HepG2 (cell line): ENCODE data around the gene LITAF. TPM values are rescaled to one million over a fixed set of nuclear protein-coding genes. Genes with fewer than 3 reads are reported as not detected.

Experiments
- CEBPG ChIP-seq: IDR thresholded peaks from 2 replicates; pipeline ENCODE4 v1.6.1; 2016
- FUBP1 ChIP-seq: sonication (generic); formaldehyde crosslinking; IDR thresholded peaks from 2 replicates; pipeline ENCODE4 v1.5.1; 2020; ENCODE audit warnings: missing genetic modification reagents, mild to moderate bottlenecking, borderline replicate concordance
- KLF12 ChIP-seq: sonication (generic); formaldehyde crosslinking; IDR thresholded peaks from 2 replicates; pipeline ENCODE4 v1.4.0; 2020; ENCODE audit warnings: missing genetic modification reagents, borderline replicate concordance
- NFATC3 ChIP-seq: sonication (generic); formaldehyde crosslinking; IDR thresholded peaks from 2 replicates; pipeline ENCODE4 v1.5.1; 2020; ENCODE audit warnings: mild to moderate bottlenecking, missing genetic modification reagents
- NFIC ChIP-seq: IDR thresholded peaks from 2 replicates; pipeline ENCODE4 v1.6.1; 2012; ENCODE audit warnings: mild to moderate bottlenecking, low read length, inconsistent platforms
- NR3C1 ChIP-seq: sonication (generic); formaldehyde crosslinking; IDR thresholded peaks from 2 replicates; pipeline ENCODE4 v1.4.0; 2020; ENCODE audit warnings: missing genetic modification reagents
- PPARG ChIP-seq: conservative IDR thresholded peaks from 2 replicates; pipeline ENCODE4 v1.6.1; 2016; ENCODE audit warnings: missing biosample characterization, missing genetic modification reagents
- SAP130 ChIP-seq: IDR thresholded peaks from 2 replicates; pipeline ENCODE4 v1.6.1; 2016; ENCODE audit warnings: low read depth
- SMARCC2 ChIP-seq: fragments of 450-650 bp; IDR thresholded peaks from 2 replicates; pipeline ENCODE4 v1.6.1; 2017; ENCODE audit warnings: antibody characterized with exemption, mild to moderate bottlenecking
- ZC3H13 ChIP-seq: sonication (generic); formaldehyde crosslinking; IDR thresholded peaks from 2 replicates; pipeline ENCODE4 v1.8.1; 2023; ENCODE audit warnings: mild to moderate bottlenecking, missing genetic modification reagents, moderate library complexity
- ZFP90 ChIP-seq: sonication (generic); formaldehyde crosslinking; IDR thresholded peaks from 2 replicates; pipeline ENCODE4 v1.8.0; 2022; ENCODE audit warnings: missing genetic modification reagents, mild to moderate bottlenecking, inconsistent platforms, borderline replicate concordance
- ZIK1 ChIP-seq: sonication (generic); formaldehyde crosslinking; IDR thresholded peaks from 2 replicates; pipeline ENCODE4 v1.5.0; 2020; ENCODE audit warnings: mild to moderate bottlenecking, low read depth, missing genetic modification reagents, borderline replicate concordance
- ZNF230 ChIP-seq: sonication (generic); formaldehyde crosslinking; IDR thresholded peaks from 2 replicates; pipeline ENCODE4 v1.4.0; 2020; ENCODE audit warnings: mild to moderate bottlenecking, missing genetic modification reagents
- ZNF629 ChIP-seq: sonication (generic); formaldehyde crosslinking; conservative IDR thresholded peaks from 2 replicates; pipeline ENCODE4 v1.5.0; 2020; ENCODE audit warnings: missing genetic modification reagents
- ZNF75D ChIP-seq: sonication (generic); formaldehyde crosslinking; IDR thresholded peaks from 2 replicates; pipeline ENCODE4 v1.8.1; 2023; ENCODE audit warnings: missing genetic modification reagents, mild to moderate bottlenecking, borderline replicate concordance
- ZNF800 ChIP-seq: sonication (generic); formaldehyde crosslinking; IDR thresholded peaks from 2 replicates; pipeline ENCODE4 v1.4.0; 2020; ENCODE audit warnings: missing genetic modification reagents
- ZZZ3 ChIP-seq: sonication (generic); formaldehyde crosslinking; IDR thresholded peaks from 2 replicates; pipeline ENCODE4 v1.4.0; 2020; ENCODE audit warnings: missing genetic modification reagents, mild to moderate bottlenecking, borderline replicate concordance
- polyA plus RNA-seq, 8 experiments: library from polyadenylated mRNA; depleted of rRNA in 3 of 8; stranded (reverse) in 7 of 8; unstranded in 1 of 8; fragments of >200 nt; fragmentation: Illumina TruSeq in 4 of 8; extraction: Trizol in 4 of 8; gene quantifications; 2 replicates each; pipeline versions ENCODE4 v1.2.1 to v1.2.3, GENCODE V29; 2011 to 2016; ENCODE audit warnings: low read depth in 4 of 8, missing spikeins in 1 of 8, mixed read lengths in 1 of 8; ENCODE audit not compliant: insufficient read depth in 1 of 8
- total RNA-seq, 5 experiments: library from RNA; depleted of rRNA; stranded (reverse); fragments of >200 nt; fragmentation: Illumina TruSeq; extraction: Trizol; gene quantifications; 2 replicates each; pipeline ENCODE4 v1.2.3, GENCODE V29; 2016; ENCODE audit warnings: low read depth in 1 of 5
- TF ChIP-seq, protein P1 (sequence below): sonication (generic); formaldehyde crosslinking; IDR thresholded peaks from 2 replicates; pipeline ENCODE4 v1.5.0; 2020; ENCODE audit warnings: missing genetic modification reagents
- TF ChIP-seq, protein P2 (sequence below): sonication (generic); formaldehyde crosslinking; IDR thresholded peaks from 2 replicates; pipeline ENCODE4 v1.4.0; 2020; ENCODE audit warnings: missing genetic modification reagents
- TF ChIP-seq, protein P3 (sequence below): sonication (generic); formaldehyde crosslinking; IDR thresholded peaks from 2 replicates; pipeline ENCODE4 v1.5.0; 2020; ENCODE audit warnings: missing genetic modification reagents

The LITAF gene
- total and polyA plus RNA-seq, 2 of the 13 experiments (the other 11 are each of a cell fraction or from before 2014, with no cell fraction given): 80.1 to 141 TPM

- TF ChIP-seq FUBP1 (no peak), ZNF629 (CRISPR knock-in tag) (peak; percentile 59), ZZZ3 (CRISPR knock-in tag) (peak; percentile 85; the same call in 1 of the 2 replicates), SAP130 (CRISPR knock-in tag) (peak; percentile 97), PPARG (CRISPR knock-in tag) (peak; percentile 83), ZIK1 (CRISPR knock-in tag) (peak; percentile 79; the same call in 1 of the 2 replicates), NFIC (peak; percentile 18; the same call in 1 of the 2 replicates), ZNF230 (peak; percentile 87), ZNF800 (CRISPR knock-in tag) (peak; percentile 89), ZC3H13 (CRISPR knock-in tag) (peak; percentile 68; the same call in 1 of the 2 replicates), NR3C1 (CRISPR knock-in tag) (no peak), ZNF75D (CRISPR knock-in tag) (peak; percentile 89; the same call in 1 of the 2 replicates), ZFP90 (0 out of 2 replicates have a peak, but pooled peaks have one; percentile 70), CEBPG (peak; percentile 96), SMARCC2 (no peak), KLF12 (CRISPR knock-in tag) (0 out of 2 replicates have a peak, but pooled peaks have one; percentile 76), NFATC3 (CRISPR knock-in tag) (peak; percentile 98; the same call in 1 of the 2 replicates)
- TF ChIP-seq, protein P1, sequence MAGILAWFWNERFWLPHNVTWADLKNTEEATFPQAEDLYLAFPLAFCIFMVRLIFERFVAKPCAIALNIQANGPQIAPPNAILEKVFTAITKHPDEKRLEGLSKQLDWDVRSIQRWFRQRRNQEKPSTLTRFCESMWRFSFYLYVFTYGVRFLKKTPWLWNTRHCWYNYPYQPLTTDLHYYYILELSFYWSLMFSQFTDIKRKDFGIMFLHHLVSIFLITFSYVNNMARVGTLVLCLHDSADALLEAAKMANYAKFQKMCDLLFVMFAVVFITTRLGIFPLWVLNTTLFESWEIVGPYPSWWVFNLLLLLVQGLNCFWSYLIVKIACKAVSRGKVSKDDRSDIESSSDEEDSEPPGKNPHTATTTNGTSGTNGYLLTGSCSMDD: peak; percentile 22; the same call in 1 of the 2 replicates
- TF ChIP-seq, protein P2, sequence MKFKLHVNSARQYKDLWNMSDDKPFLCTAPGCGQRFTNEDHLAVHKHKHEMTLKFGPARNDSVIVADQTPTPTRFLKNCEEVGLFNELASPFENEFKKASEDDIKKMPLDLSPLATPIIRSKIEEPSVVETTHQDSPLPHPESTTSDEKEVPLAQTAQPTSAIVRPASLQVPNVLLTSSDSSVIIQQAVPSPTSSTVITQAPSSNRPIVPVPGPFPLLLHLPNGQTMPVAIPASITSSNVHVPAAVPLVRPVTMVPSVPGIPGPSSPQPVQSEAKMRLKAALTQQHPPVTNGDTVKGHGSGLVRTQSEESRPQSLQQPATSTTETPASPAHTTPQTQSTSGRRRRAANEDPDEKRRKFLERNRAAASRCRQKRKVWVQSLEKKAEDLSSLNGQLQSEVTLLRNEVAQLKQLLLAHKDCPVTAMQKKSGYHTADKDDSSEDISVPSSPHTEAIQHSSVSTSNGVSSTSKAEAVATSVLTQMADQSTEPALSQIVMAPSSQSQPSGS (CRISPR knock-in tag): peak; percentile 91
- TF ChIP-seq, protein P3, sequence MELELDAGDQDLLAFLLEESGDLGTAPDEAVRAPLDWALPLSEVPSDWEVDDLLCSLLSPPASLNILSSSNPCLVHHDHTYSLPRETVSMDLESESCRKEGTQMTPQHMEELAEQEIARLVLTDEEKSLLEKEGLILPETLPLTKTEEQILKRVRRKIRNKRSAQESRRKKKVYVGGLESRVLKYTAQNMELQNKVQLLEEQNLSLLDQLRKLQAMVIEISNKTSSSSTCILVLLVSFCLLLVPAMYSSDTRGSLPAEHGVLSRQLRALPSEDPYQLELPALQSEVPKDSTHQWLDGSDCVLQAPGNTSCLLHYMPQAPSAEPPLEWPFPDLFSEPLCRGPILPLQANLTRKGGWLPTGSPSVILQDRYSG: peak; percentile 98
Observed at GRCh38 chr16:11611871-11612664, 25.3 kb upstream of the LITAF start (continued).
